ENCODE results near the gene ZNRF1. TPM values are rescaled to one million over a fixed set of nuclear protein-coding genes. Genes with fewer than 3 reads are reported as not detected.
"Not testable (repeated sequence)": the region's sequence is repeated elsewhere in the genome, so short reads cannot be mapped to it uniquely, and the experiment has no call there.

Gene ZNRF1
- total RNA-seq, 2 experiments from 2014 or later: 35.2 to 42.9 TPM

DNA sequence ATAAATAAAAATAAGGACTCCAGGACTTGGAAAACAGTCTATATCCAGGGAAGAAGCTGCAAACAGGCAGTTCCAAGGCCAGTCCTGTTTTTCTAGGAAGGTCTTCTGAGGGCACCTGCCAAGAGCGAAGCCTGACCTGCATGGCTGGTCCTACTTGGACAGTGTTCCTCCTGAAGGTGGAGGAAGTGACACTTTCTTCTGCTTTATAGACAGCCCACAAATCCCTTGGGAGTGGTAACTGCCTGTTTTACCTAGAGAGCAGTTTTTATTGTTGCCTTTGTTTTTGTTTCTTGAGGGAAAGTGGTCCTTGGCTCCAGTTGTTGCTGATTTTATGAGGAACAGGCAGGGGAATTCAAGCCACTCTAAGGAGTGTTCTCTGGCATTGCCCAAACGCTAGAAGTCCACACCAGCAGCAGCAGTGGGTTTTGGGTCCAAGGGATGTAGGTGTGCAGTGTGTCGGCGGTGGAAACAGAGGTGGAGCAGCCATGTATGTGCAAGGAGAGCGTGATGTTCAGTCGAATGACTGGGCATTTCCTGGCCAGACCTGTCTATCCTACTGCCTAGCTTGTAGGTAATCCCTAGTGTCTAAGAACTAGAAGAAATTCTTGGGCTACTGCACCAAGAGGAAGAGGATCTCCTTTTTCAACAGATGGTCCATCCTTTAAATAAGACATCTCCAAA, 82.5 kb downstream of the ZNRF1 start:
- ATAC-seq: peak; percentile 36

DNA sequence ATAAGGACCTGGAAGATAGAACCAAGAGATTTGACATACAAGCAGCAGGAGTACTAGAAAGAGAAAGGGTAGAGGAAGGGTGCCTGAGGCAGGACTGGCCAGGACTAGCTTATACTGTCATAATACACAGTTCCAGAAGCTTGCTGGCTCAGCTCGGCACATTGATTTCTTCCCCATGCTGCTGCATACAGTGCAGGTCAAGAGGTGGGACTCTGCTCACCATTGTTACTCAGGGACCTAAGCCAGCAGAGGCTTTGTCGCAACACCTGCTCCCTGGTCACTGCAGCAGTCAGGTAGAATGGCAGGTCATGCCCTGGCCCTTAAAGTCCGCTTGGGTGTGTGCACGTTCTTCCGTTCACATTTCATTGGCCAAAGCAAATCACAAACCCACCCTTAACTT, 85.0 kb downstream of the ZNRF1 start:
- intact Hi-C loops (cut with DNase I, micrococcal nuclease): no loop called here
- CTCF ChIA-PET: interaction anchor here (1.3 kb wide), 1 partner anchor 22 kb away, joined by 3 read pairs; no protein-coding TSS in a partner anchor
- Mint-ChIP-seq H3K36me3 (ENCODE audit: low read depth) (peaks cover 4% of the 10 kb centered on the region), H3K4me1 (peaks cover 34% of the 10 kb centered on the region), H3K27me3 (no peaks in the 10 kb centered on the region), H3K27ac (no peak overlapping the region), H3K4me3 (no peak overlapping the region), H3K9me3 (ENCODE audit: low read depth) (peaks cover 1% of the 10 kb centered on the region)
- DNase-seq (no peak), ATAC-seq (no peak)
- POLR2A ChIA-PET: no interaction called here

More for the DNA sequence above, 82.5 kb downstream of the ZNRF1 start:
- no peaks in the 10 kb centered on the region for H3K27me3 Mint-ChIP-seq
- no peak overlapping the region for H3K4me3 Mint-ChIP-seq
- POLR2A ChIA-PET: interaction anchor here (0.6 kb wide), 1 partner anchor 70 kb away, joined by 3 read pairs; no protein-coding TSS in a partner anchor
- DNase-seq: no peak
- CTCF ChIA-PET: no interaction called here
- H3K4me1 Mint-ChIP-seq: peaks cover 37% of the 10 kb centered on the region
- intact Hi-C loops (cut with DNase I, micrococcal nuclease): no loop called here
- peak overlapping the region; percentile 43 for H3K27ac Mint-ChIP-seq
- H3K36me3 Mint-ChIP-seq (ENCODE audit: low read depth): peaks cover 11% of the 10 kb centered on the region
- H3K9me3 Mint-ChIP-seq (ENCODE audit: low read depth): peaks cover 1% of the 10 kb centered on the region

DNA sequence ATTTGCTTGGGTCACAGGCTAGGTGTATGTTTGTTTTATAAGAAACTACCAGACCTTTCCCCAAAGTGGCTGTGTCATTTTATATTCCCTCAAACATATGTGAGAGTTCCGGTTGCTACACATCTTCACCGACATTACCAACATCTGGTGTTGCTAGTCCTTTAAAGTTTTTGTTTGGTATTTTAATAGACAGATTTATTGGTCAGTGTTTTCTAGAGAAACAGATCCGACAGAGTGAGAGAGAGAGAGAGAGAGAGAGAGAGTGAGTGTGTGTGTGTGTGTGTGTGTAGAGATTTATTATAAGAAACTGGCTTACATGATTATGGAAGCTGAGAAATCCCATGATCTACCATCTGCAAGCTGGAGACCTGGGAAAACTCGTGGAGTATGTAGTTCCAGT, 86.7 kb downstream of the ZNRF1 start:
- Mint-ChIP-seq H3K27me3 (no peaks in the 10 kb centered on the region), H3K36me3 (ENCODE audit: low read depth) (peaks cover 3% of the 10 kb centered on the region), H3K4me3 (no peak overlapping the region), H3K4me1 (peaks cover 46% of the 10 kb centered on the region), H3K9me3 (ENCODE audit: low read depth) (peaks cover 1% of the 10 kb centered on the region), H3K27ac (no peak overlapping the region)
- DNase-seq: no peak
- ChIA-PET POLR2A (no interaction called here), CTCF (interaction anchor here (0.6 kb wide), 1 partner anchor 134 kb away, joined by 6 read pairs; no protein-coding TSS in a partner anchor)
- intact Hi-C loops (cut with DNase I, micrococcal nuclease): no loop called here
- ATAC-seq: no peak

DNA sequence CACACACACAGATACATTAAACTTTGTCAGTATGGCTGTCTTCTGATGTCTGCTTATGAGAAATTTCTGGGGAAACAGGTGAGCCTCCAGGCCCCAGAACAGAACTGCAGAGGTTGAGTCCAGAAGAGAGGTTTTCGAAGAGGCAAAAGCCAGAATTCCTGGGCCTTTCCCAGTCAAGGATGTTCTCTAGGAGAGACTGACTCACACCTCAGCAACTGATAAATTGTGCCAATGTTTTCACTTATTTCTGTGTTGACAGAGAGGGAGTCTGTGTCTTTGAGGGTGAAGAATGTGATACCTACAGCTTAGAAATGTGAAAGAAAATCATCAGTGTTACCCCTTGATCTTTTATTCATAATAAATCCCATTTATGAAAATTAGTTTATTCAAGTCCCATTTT, 87.5 kb downstream of the ZNRF1 start:
- intact Hi-C loops (cut with DNase I, micrococcal nuclease): no loop called here
- H3K36me3 Mint-ChIP-seq (ENCODE audit: low read depth): peaks cover 3% of the 10 kb centered on the region
- no peak overlapping the region for H3K4me3 Mint-ChIP-seq
- no peak for DNase-seq
- ChIA-PET CTCF (interaction anchor here (1.4 kb wide), 1 partner anchor 25 kb away, joined by 5 read pairs; no protein-coding TSS in a partner anchor), POLR2A (interaction anchor here (0.6 kb wide), 1 partner anchor 93 kb away, joined by 6 read pairs; no protein-coding TSS in a partner anchor)
- H3K27me3 Mint-ChIP-seq: no peaks in the 10 kb centered on the region
- peaks cover 1% of the 10 kb centered on the region for H3K9me3 Mint-ChIP-seq (ENCODE audit: low read depth)
- ATAC-seq: no peak
- H3K27ac Mint-ChIP-seq: no peak overlapping the region
- H3K4me1 Mint-ChIP-seq: peaks cover 45% of the 10 kb centered on the region

DNA sequence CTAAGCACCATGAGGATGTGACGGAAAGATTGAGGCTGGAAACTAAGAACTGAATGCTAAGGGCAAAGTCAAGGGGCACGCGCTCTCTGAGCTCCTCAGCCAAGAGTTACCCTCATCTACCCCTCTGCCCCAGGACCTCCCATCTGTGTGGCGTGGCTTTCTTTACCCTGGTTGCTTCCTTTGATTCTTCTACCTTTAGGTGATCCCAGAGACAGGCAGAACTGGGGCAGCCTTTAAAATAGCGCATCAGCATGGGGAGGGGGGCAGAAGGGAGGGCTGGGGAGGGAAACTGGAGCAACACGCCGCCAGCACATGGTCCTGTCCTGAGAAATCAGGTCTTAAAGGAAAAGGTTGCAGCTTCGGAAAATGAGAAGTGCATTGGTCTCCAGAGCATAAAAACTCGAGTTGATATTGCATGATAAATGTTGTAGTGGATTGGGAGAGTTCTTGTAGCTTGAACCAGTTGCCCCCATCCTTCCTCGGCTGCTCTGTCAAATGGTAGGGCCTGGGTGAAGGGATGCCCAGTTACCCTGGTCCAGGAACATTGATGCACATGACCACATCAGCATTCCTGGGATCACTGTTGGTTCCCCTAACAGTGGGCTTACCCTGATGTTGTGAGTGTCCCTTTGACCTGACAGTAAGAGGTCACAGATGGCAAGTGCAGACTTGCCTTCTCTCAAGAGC, 88.0 kb downstream of the ZNRF1 start:
- ChIA-PET CTCF (interaction anchor here (1.4 kb wide), 1 partner anchor 25 kb away, joined by 5 read pairs; no protein-coding TSS in a partner anchor), POLR2A (interaction anchor here (0.6 kb wide), 1 partner anchor 94 kb away, joined by 6 read pairs; no protein-coding TSS in a partner anchor)
- H3K9me3 Mint-ChIP-seq (ENCODE audit: low read depth): peaks cover 1% of the 10 kb centered on the region
- no peak overlapping the region for H3K4me3 Mint-ChIP-seq
- H3K27ac Mint-ChIP-seq: no peak overlapping the region
- no peaks in the 10 kb centered on the region for H3K27me3 Mint-ChIP-seq
- DNase-seq: no peak
- no peak for ATAC-seq
- H3K36me3 Mint-ChIP-seq (ENCODE audit: low read depth): peaks cover 3% of the 10 kb centered on the region
- intact Hi-C loops (cut with DNase I, micrococcal nuclease): no loop called here
- peaks cover 42% of the 10 kb centered on the region for H3K4me1 Mint-ChIP-seq

DNA sequence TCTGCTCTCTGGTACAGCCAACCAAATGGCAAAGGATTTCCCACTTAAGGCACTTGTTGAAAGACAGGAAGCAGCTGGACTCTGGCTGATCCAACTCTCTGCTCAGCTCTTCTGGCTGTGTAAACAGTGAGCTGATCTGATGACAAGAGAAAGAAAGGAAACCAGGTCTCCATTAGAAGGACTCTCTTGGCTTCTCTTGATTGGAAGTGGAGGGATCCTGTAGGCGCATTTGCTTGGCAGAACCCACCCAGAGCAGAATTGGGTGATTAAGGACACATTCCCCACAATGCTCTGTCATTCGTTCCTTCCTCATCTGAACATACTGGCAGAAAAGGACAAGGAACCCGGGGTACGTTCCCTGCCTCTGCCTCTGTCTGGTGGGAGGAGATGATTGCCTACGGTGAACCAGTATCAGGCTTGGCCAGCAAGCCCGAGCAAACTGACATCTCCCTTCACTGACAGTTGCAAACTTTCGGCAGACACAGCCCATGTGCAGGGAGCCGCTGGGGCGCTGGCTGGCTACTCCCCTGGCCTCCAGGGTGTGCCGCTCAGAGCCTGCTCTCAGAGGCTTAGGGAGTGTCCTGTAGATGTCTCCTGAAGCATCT, 88.7 kb downstream of the ZNRF1 start:
- Mint-ChIP-seq H3K9me3 (ENCODE audit: low read depth) (peaks cover 1% of the 10 kb centered on the region), H3K36me3 (ENCODE audit: low read depth) (peaks cover 3% of the 10 kb centered on the region), H3K4me3 (no peak overlapping the region), H3K4me1 (peaks cover 46% of the 10 kb centered on the region), H3K27ac (no peak overlapping the region), H3K27me3 (no peaks in the 10 kb centered on the region)
- POLR2A ChIA-PET: no interaction called here
- CTCF ChIA-PET: interaction anchor here (1.4 kb wide), 1 partner anchor 24 kb away, joined by 5 read pairs; no protein-coding TSS in a partner anchor
- intact Hi-C loops (cut with DNase I, micrococcal nuclease): no loop called here
- ATAC-seq (no peak), DNase-seq (no peak)

DNA sequence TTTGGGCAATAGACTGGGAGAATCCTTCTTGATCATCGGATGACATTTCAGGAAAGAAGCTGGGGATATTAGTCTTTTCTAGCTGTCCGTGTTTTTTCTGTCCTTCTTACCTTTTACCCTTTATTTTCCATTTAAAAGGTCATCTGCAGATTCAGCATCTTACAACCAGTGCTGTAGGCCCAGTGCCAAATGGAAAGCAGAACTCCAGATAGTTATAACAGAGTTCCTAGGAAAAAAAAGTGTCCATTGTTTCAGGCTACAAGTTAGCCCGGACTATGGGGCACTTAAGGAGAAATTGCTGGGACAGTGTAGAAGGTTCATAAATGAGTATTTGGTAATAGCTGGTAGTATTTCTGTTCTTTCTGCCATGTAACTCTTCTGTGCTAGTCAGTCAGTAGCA, 89.4 kb downstream of the ZNRF1 start:
- H3K27ac Mint-ChIP-seq: no peak overlapping the region
- ATAC-seq: no peak
- no peak for DNase-seq
- CTCF ChIA-PET: interaction anchor here (0.6 to 3.9 kb wide), 3 partner anchors 10 to 548 kb away, joined by 3 to 16 read pairs (median 5); no protein-coding TSS in a partner anchor
- H3K4me3 Mint-ChIP-seq: no peak overlapping the region
- intact Hi-C loops (cut with DNase I, micrococcal nuclease): no loop called here
- POLR2A ChIA-PET: interaction anchor here (1.6 kb wide), 1 partner anchor 23 kb away, joined by 6 read pairs; no protein-coding TSS in a partner anchor
- peaks cover 50% of the 10 kb centered on the region for H3K4me1 Mint-ChIP-seq
- no peaks in the 10 kb centered on the region for H3K27me3 Mint-ChIP-seq
- peaks cover 3% of the 10 kb centered on the region for H3K36me3 Mint-ChIP-seq (ENCODE audit: low read depth)
- peaks cover 1% of the 10 kb centered on the region for H3K9me3 Mint-ChIP-seq (ENCODE audit: low read depth)

DNA sequence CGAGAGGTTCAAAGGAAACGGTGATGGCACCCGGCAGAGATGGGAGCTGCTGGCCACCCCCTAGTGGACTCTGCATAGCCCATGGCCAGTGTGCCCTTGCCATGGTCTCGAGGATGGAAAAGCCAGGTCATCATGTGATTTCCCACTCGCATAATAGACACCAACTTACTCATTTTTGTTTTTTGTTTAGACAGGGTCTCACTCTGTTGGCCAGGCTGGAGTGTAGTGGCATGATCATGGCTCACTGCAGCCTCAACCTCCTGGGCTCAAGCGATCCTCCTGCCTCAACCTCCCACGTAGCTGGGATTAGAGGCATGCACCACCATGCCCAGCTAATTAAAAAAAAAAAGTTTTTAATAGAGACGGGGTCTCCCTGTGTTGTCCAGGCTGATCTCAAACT, 90.1 kb downstream of the ZNRF1 start:
- Mint-ChIP-seq H3K4me1 (peaks cover 50% of the 10 kb centered on the region), H3K27ac (no peak overlapping the region), H3K9me3 (ENCODE audit: low read depth) (peaks cover 1% of the 10 kb centered on the region), H3K27me3 (no peaks in the 10 kb centered on the region), H3K36me3 (ENCODE audit: low read depth) (peaks cover 3% of the 10 kb centered on the region), H3K4me3 (no peak overlapping the region)
- intact Hi-C loops (cut with DNase I, micrococcal nuclease): no loop called here
- ATAC-seq (no peak), DNase-seq (no peak)
- POLR2A ChIA-PET: interaction anchor here (1.6 kb wide), 1 partner anchor 22 kb away, joined by 6 read pairs; no protein-coding TSS in a partner anchor
- CTCF ChIA-PET: interaction anchor here (0.6 to 3.9 kb wide), 3 partner anchors 9 to 547 kb away, joined by 3 to 16 read pairs (median 5); no protein-coding TSS in a partner anchor

DNA sequence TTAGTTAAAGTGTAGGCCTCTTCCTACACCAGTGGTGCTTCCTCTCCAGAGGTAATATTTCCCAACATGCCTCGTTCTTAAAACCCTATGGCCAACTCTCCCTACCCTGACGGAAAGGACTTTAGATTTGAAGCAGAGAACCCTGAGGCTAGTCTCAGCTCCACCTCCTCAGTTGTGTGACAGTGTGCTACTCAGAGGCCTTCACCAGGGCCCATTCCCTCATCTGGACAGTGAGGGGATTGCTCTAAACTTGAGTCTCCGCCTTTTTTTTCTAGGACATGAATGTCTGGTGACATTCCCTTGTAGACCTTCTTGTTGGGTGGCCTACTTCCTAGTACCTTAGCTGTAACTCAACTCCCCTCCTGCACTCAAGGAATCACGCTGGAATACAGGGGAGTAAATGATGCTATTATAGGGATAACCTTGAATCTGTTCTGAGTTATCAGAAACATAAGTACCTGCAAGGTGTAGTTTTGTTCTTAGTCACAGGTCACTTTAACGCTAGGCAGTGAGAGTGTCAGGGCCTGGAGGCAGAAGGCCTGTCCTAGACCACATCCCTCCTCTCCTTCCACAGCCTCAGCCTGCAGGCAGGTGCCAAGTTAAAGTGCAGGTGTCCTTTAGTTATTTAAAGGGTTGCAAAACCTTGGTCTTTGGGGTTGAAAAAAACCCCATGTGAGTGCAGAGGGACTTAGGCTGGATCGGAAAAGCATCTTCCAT, 90.8 kb downstream of the ZNRF1 start:
- peaks cover 3% of the 10 kb centered on the region for H3K36me3 Mint-ChIP-seq (ENCODE audit: low read depth)
- H3K4me3 Mint-ChIP-seq: no peak overlapping the region
- CTCF ChIA-PET: interaction anchor here (2.3 to 3.9 kb wide), 2 partner anchors 9 to 22 kb away, joined by 5 to 16 read pairs; no protein-coding TSS in a partner anchor
- no peak for DNase-seq
- peak; percentile 48 for ATAC-seq
- peaks cover 1% of the 10 kb centered on the region for H3K9me3 Mint-ChIP-seq (ENCODE audit: low read depth)
- POLR2A ChIA-PET: interaction anchor here (0.5 to 1.6 kb wide), 3 partner anchors 21 to 27 kb away, joined by 5 to 6 read pairs (median 5); no protein-coding TSS in a partner anchor
- intact Hi-C loops (cut with DNase I, micrococcal nuclease): no loop called here
- no peaks in the 10 kb centered on the region for H3K27me3 Mint-ChIP-seq
- no peak overlapping the region for H3K27ac Mint-ChIP-seq
- H3K4me1 Mint-ChIP-seq: peaks cover 49% of the 10 kb centered on the region

DNA sequence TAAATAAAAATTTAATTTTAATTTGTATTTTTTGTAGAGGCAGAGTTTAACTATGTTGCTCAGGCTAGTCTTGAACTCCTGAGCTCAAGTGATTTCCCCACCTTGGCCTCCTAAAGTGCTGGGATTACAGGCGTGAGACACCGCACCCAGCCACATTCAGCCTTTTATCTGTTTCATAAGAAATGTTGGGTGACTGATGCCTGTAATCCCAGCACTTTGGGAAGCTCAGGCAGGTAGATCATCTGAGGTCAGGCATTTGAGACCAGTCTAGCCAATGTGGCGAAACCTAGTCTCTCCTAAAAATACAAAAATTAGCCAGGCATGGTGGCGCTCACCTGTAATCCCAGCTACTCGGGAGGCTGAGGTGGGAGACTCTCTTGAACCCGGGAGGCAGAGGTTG, 92.1 kb downstream of the ZNRF1 start:
- H3K27ac Mint-ChIP-seq; H3K36me3 Mint-ChIP-seq (ENCODE audit: low read depth); H3K27me3 Mint-ChIP-seq; intact Hi-C loops (cut with DNase I, micrococcal nuclease); ATAC-seq; DNase-seq; H3K4me3 Mint-ChIP-seq; H3K9me3 Mint-ChIP-seq (ENCODE audit: low read depth): not testable (repeated sequence)
- ChIA-PET POLR2A (interaction anchor here (1.2 kb wide), 1 partner anchor 17 kb away, joined by 3 read pairs; no protein-coding TSS in a partner anchor), CTCF (interaction anchor here (0.9 to 3.9 kb wide), 2 partner anchors 21 to 254 kb away, joined by 3 to 16 read pairs; no protein-coding TSS in a partner anchor)
- H3K4me1 Mint-ChIP-seq: peaks cover 42% of the 10 kb centered on the region

All from activated CD4-positive, alpha-beta T cell treated with anti-CD3 and anti-CD28 coated beads for 36 hours (primary cell).